Measurements from ENCODE around the gene HAPLN1. TPM values are rescaled to one million over a fixed set of nuclear protein-coding genes. Genes with fewer than 3 reads are reported as not detected.

Gene HAPLN1
- total and polyA plus RNA-seq, 2 experiments from 2014 or later = 1.5 to 4.0 TPM

DNA sequence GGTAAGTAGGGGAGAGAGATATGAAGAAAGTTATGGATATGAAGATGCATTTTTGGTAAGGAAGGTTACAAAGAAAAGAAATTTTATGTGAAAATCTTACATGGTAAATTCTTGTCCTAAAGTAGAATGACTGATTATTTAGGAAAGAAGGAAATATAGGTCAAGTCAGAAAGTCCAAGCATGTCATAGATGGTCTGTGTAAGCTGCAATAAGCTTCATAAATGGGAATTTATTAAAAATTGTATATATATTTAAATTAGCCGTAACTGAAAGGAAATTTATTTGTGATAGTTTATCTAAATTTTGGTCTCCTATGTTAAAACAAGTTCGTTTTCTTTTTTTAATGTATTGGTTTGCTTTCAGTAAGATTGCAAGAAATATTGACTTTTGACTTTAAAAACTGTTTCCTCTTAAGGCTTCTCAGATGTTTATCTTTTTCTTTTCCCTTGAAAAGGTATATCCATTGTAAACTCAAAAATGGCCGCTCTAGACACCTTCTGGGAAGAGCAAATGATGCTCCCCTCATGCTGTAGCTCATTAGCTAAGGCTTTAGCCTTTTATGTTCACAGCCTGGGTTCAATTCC, 46.8 kb upstream of the HAPLN1 start (continued):
- no peak for TF ChIP-seq ZNF462 (CRISPR knock-in tag; IDR thresholded peaks at IDR 0.05)
- TF ChIP-seq ZNF114 (CRISPR knock-in tag; IDR thresholded peaks at IDR 0.05) = no peak
- no peak for TF ChIP-seq ZNF331 (CRISPR knock-in tag; IDR thresholded peaks at IDR 0.05; ENCODE audit: low read depth)

DNA sequence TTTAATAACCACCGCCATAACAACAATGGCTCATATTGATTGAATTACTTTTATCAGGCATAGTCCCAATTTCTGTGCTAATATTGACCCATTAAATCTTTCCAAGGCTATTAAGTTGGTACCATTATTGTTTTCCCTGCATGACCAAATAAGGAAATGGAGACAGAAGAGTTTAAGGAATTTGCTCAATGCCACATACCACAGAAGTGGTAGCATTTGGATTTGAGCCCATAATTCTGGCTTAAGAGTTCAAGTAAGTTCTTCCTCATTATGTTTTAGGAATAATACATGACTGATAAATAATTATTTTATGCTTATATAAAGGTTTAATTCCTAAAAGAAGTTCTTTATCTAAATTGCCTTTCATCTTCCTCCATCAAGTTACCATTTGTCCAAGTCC, 43.4 kb upstream of the HAPLN1 start:
- peaks cover 12% of the 10 kb centered on the region for H3K36me3 ChIP-seq (ENCODE audit: insufficient read depth)
- Mint-ChIP-seq H3K9me3 (peaks cover 45% of the 10 kb centered on the region), H3K27ac (no peak overlapping the region), H3K27me3 (ENCODE audit: insufficient read depth, low read depth, poor library complexity) (peaks cover 5% of the 10 kb centered on the region), H3K4me1 (no peaks in the 10 kb centered on the region), H3K36me3 (ENCODE audit: low read depth) (peaks cover 36% of the 10 kb centered on the region), H3K4me3 (no peak overlapping the region)
- no peaks in the 10 kb centered on the region for H3K27me3 ChIP-seq (ENCODE audit: insufficient read depth)
- H3K9me2 ChIP-seq (ENCODE audit: insufficient read depth) = 0 out of 2 replicates have a peak, but pooled peaks cover 3% of the 10 kb centered on the region
- no peaks in the 10 kb centered on the region for H3K79me2 ChIP-seq (replicated peaks; ENCODE audit: insufficient read depth)
- H3K4me1 ChIP-seq (ENCODE audit: insufficient read depth) = no peaks in the 10 kb centered on the region
- H3K4me3 ChIP-seq = no peak overlapping the region
- DNase-seq (ENCODE audit: low spot score) (no peak), ATAC-seq (no peak)
- H3K4me2 ChIP-seq = no peak overlapping the region
- H4K20me1 ChIP-seq (replicated peaks; ENCODE audit: insufficient read depth) = no peaks in the 10 kb centered on the region
- H3K27ac ChIP-seq (ENCODE audit: low read depth) = no peak overlapping the region
- H2AFZ ChIP-seq = no peak overlapping the region
- H3F3A ChIP-seq (replicated peaks; ENCODE audit: low read depth) = no peaks in the 10 kb centered on the region
- TF ChIP-seq ETS1 (IDR thresholded peaks at IDR 0.05) (no peak), POLR2AphosphoS5 (IDR thresholded peaks at IDR 0.05; ENCODE audit: low read depth) (no peak), ZNF331 (CRISPR knock-in tag; IDR thresholded peaks at IDR 0.05; ENCODE audit: low read depth) (no peak), EZH2 (IDR thresholded peaks at IDR 0.05; ENCODE audit: low read depth, unreplicated experiment) (no peak), NANOG (IDR thresholded peaks at IDR 0.05; ENCODE audit: borderline replicate concordance) (no peak), STAT1 (IDR thresholded peaks at IDR 0.05; ENCODE audit: unreplicated experiment) (no peak), CTCF (conservative IDR thresholded peaks at IDR 0.05; ENCODE audit: low read depth in 2 of 2) (no peak)
- TF ChIP-seq, protein P1, sequence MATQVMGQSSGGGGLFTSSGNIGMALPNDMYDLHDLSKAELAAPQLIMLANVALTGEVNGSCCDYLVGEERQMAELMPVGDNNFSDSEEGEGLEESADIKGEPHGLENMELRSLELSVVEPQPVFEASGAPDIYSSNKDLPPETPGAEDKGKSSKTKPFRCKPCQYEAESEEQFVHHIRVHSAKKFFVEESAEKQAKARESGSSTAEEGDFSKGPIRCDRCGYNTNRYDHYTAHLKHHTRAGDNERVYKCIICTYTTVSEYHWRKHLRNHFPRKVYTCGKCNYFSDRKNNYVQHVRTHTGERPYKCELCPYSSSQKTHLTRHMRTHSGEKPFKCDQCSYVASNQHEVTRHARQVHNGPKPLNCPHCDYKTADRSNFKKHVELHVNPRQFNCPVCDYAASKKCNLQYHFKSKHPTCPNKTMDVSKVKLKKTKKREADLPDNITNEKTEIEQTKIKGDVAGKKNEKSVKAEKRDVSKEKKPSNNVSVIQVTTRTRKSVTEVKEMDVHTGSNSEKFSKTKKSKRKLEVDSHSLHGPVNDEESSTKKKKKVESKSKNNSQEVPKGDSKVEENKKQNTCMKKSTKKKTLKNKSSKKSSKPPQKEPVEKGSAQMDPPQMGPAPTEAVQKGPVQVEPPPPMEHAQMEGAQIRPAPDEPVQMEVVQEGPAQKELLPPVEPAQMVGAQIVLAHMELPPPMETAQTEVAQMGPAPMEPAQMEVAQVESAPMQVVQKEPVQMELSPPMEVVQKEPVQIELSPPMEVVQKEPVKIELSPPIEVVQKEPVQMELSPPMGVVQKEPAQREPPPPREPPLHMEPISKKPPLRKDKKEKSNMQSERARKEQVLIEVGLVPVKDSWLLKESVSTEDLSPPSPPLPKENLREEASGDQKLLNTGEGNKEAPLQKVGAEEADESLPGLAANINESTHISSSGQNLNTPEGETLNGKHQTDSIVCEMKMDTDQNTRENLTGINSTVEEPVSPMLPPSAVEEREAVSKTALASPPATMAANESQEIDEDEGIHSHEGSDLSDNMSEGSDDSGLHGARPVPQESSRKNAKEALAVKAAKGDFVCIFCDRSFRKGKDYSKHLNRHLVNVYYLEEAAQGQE (IDR thresholded peaks at IDR 0.05; ENCODE audit: unreplicated experiment) = no peak
